GM23248 (cell line): Measurements from ENCODE around the gene GSTT2. TPM values are rescaled to one million over a fixed set of nuclear protein-coding genes. Genes with fewer than 3 reads are reported as not detected.

Source experiments
- DNase-seq: peaks from one replicate; pipeline ENCODE4 v3.0.0-alpha.2; 2015
- H2AFZ ChIP-seq: fragments of 200-600 bp; sonication (generic); 2 replicates; pipeline ENCODE4 v1.6.1; 2016; ENCODE audit warnings: antibody characterized with exemption
- H3F3A ChIP-seq: fragments of 200-600 bp; sonication (generic); 2 replicates; pipeline ENCODE4 v1.6.1; 2016; ENCODE audit warnings: mild to moderate bottlenecking, antibody characterized with exemption, mixed run types; ENCODE audit not compliant: insufficient read depth
- H3K27ac ChIP-seq: fragments of 200-600 bp; sonication (generic); 2 replicates; pipeline ENCODE4 v1.5.1; 2016; ENCODE audit warnings: mild to moderate bottlenecking
- H3K27me3 ChIP-seq: fragments of 200-600 bp; sonication (generic); replicated peaks from 2 replicates; pipeline ENCODE4 v1.6.1; 2016; ENCODE audit warnings: mild to moderate bottlenecking; ENCODE audit not compliant: insufficient read depth
- H3K36me3 ChIP-seq: fragments of 200-600 bp; sonication (generic); 2 replicates; pipeline ENCODE4 v1.6.1; 2016; ENCODE audit warnings: low read depth, mild to moderate bottlenecking
- H3K4me1 ChIP-seq: fragments of 200-600 bp; sonication (generic); 2 replicates; pipeline ENCODE4 v1.6.1; 2016; ENCODE audit warnings: mild to moderate bottlenecking; ENCODE audit not compliant: insufficient read depth
- H3K4me2 ChIP-seq: fragments of 200-600 bp; sonication (generic); one replicate; pipeline ENCODE4 v1.6.1; 2016; ENCODE audit warnings: mild to moderate bottlenecking; ENCODE audit not compliant: unreplicated experiment
- H3K4me3 ChIP-seq: fragments of 200-600 bp; sonication (generic); 2 replicates; pipeline ENCODE4 v1.5.1; 2016; ENCODE audit warnings: mild to moderate bottlenecking
- H3K79me2 ChIP-seq: fragments of 200-600 bp; sonication (generic); 2 replicates; pipeline ENCODE4 v1.6.1; 2016; ENCODE audit warnings: mild to moderate bottlenecking; ENCODE audit not compliant: insufficient read depth
- H3K9ac ChIP-seq: fragments of 200-600 bp; sonication (generic); 2 replicates; pipeline ENCODE4 v1.6.1; 2016; ENCODE audit warnings: mild to moderate bottlenecking
- H3K9me2 ChIP-seq: fragments of 200-600 bp; sonication (generic); 2 replicates; pipeline ENCODE4 v1.6.1; 2016; ENCODE audit warnings: mixed run types, mild to moderate bottlenecking, moderate library complexity; ENCODE audit not compliant: insufficient read depth
- H3K9me3 ChIP-seq: fragments of 200-600 bp; sonication (generic); one replicate; pipeline ENCODE4 v1.6.1; 2017; ENCODE audit warnings: low read depth
- H4K20me1 ChIP-seq: fragments of 200-600 bp; sonication (generic); 2 replicates; pipeline ENCODE4 v1.6.0; 2016; ENCODE audit not compliant: insufficient read depth
- EZH2 ChIP-seq: fragments of 200-600 bp; sonication (generic); IDR thresholded peaks from 2 replicates; pipeline ENCODE4 v1.6.1; 2018; ENCODE audit warnings: antibody characterized with exemption, mild to moderate bottlenecking; ENCODE audit not compliant: insufficient read depth, poor library complexity, severe bottlenecking
- EZH2phosphoT487 ChIP-seq: fragments of 200-600 bp; sonication (generic); IDR thresholded peaks from 2 replicates; pipeline ENCODE4 v1.6.1; 2018; ENCODE audit warnings: antibody characterized with exemption, moderate library complexity, mild to moderate bottlenecking, low read depth; ENCODE audit not compliant: insufficient read depth
- WGBS, 2 experiments: methylation state at CpG; one replicate each; pipeline ENCODE4 v1.1.6; 2015 to 2017; ENCODE audit warnings: low lambda C conversion rate in 2 of 2, low coverage in 1 of 2; ENCODE audit errors: missing lambda C conversion rate in 2 of 2; 5-methylcytosine and 5-hydroxymethylcytosine counted together
- in situ Hi-C: fragments of 300-500 bp; cut with MboI; formaldehyde crosslinking; loops from 2 replicates; pipeline ENCODE4 v1.15.0; 2020
- polyA plus RNA-seq: library from polyadenylated mRNA; unstranded; fragments of >200 nt; fragmentation: Nextera tagmentation; extraction: Ambion mirVana; gene quantifications from 2 replicates; pipeline ENCODE4 v1.2.1, GENCODE V29; 2016
- total RNA-seq: library from RNA; depleted of rRNA; stranded (reverse); fragments of >200 nt; shearing (Covaris generic); gene quantifications from 2 replicates; pipeline ENCODE4 v1.2.3, GENCODE V29; 2014

GSTT2 gene
- total and polyA plus RNA-seq, 2 experiments from 2014 or later, result 0.65 to 1.2 TPM

DNA sequence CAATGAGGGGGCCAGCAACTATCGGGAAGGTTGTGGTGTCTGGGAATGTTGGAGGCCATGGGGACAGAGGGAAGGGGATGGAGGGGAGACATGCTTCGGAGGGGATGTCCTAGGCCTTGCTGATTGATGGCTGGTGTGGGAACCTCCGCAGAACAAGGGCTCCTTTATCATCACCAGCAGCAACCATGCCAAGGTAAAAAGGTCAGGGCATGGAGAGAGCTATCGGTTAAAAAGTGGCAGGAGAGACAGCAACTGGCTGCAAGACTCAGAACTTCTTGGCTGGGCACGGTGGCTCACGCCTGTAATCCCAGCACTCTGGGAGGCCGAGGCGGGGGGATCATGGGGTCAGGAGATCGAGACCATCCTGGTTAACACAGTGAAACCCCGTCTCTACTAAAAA, 22.3 kb downstream of the GSTT2 start:
- no peaks in the 10 kb centered on the region for H3K79me2 ChIP-seq
- H3K4me1 ChIP-seq, result no peaks in the 10 kb centered on the region
- no peaks in the 10 kb centered on the region for H3K27me3 ChIP-seq
- H3K27ac ChIP-seq, result no peak overlapping the region
- H3K9me3 ChIP-seq, result no peaks in the 10 kb centered on the region
- no peaks in the 10 kb centered on the region for H4K20me1 ChIP-seq
- in situ Hi-C loops, result no loop called here
- WGBS, 2 experiments, result 83 to 84% methylated on average over 8 to 10 of the region's 10 CpGs
- no peak overlapping the region for H3K9ac ChIP-seq
- no peaks in the 10 kb centered on the region for H3K36me3 ChIP-seq
- no peak overlapping the region for H2AFZ ChIP-seq
- no peak overlapping the region for H3K4me3 ChIP-seq
- no peaks in the 10 kb centered on the region for H3K9me2 ChIP-seq
- H3K4me2 ChIP-seq, result no peak overlapping the region
- TF ChIP-seq EZH2 (no peak), EZH2phosphoT487 (no peak)
- H3F3A ChIP-seq, result no peaks in the 10 kb centered on the region
- DNase-seq, result no peak

DNA sequence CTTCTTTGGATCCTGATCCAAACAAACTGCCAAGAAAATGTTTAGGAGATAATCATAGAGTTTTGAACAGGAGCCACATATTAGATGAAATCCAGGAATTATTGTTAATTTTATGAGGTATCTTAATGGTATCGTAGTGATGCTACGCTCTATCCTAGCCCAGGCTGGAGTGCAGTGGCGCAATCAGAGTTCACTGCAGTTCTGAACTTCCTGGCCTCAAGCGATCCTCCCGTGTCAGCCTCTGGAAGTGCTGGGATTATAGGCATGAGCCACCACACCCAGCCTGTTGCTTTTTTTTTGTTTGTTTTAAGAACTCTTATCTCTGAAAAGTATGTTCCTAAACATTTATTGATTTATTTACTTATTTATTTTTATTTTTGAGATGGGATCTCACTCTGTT, 22.9 kb downstream of the GSTT2 start:
- no peak for DNase-seq
- no peak overlapping the region for H2AFZ ChIP-seq
- no peaks in the 10 kb centered on the region for H3F3A ChIP-seq
- in situ Hi-C loops, result no loop called here
- no peaks in the 10 kb centered on the region for H3K9me3 ChIP-seq
- no peaks in the 10 kb centered on the region for H3K9me2 ChIP-seq
- WGBS, 2 experiments, result 55 to 60% methylated on average over 5 of the region's 5 CpGs
- no peak overlapping the region for H3K9ac ChIP-seq
- no peaks in the 10 kb centered on the region for H3K4me1 ChIP-seq
- H3K4me3 ChIP-seq, result no peak overlapping the region
- H3K27ac ChIP-seq, result no peak overlapping the region
- no peaks in the 10 kb centered on the region for H3K79me2 ChIP-seq
- H3K4me2 ChIP-seq, result no peak overlapping the region
- H3K36me3 ChIP-seq, result no peaks in the 10 kb centered on the region
- H3K27me3 ChIP-seq, result no peaks in the 10 kb centered on the region
- TF ChIP-seq EZH2phosphoT487 (no peak), EZH2 (no peak)
- no peaks in the 10 kb centered on the region for H4K20me1 ChIP-seq

DNA sequence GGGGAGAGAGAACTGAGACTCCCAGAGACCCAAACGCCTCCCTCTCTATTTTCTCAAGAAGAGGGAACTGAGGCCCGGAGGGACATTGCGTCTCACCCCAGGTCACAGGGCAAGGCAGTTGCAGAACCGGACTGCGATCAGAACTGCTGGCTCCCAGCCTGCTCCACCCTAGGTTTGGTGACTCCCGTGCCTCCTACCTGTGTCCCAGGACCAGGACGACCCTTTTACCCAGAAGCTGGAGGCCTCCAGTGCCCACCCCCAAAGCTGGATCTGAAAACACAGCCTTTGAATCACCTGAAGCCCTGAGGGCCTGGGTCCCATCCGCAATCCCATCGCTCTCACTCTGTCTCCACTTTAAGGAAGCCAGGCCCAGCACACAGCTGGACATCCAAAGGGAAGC, 24.0 kb downstream of the GSTT2 start:
- no peak overlapping the region for H3K9ac ChIP-seq
- TF ChIP-seq EZH2 (no peak), EZH2phosphoT487 (no peak)
- H3K4me1 ChIP-seq, result no peaks in the 10 kb centered on the region
- in situ Hi-C loops, result no loop called here
- DNase-seq, result no peak
- H3K4me2 ChIP-seq, result no peak overlapping the region
- H3K4me3 ChIP-seq, result no peak overlapping the region
- H4K20me1 ChIP-seq, result no peaks in the 10 kb centered on the region
- no peak overlapping the region for H3K27ac ChIP-seq
- no peaks in the 10 kb centered on the region for H3K27me3 ChIP-seq
- no peaks in the 10 kb centered on the region for H3K9me2 ChIP-seq
- no peaks in the 10 kb centered on the region for H3K36me3 ChIP-seq
- H3K9me3 ChIP-seq, result no peaks in the 10 kb centered on the region
- no peak overlapping the region for H2AFZ ChIP-seq
- no peaks in the 10 kb centered on the region for H3F3A ChIP-seq
- WGBS, 2 experiments, result 77 to 80% methylated on average over 9 of the region's 9 CpGs
- H3K79me2 ChIP-seq, result no peaks in the 10 kb centered on the region

DNA sequence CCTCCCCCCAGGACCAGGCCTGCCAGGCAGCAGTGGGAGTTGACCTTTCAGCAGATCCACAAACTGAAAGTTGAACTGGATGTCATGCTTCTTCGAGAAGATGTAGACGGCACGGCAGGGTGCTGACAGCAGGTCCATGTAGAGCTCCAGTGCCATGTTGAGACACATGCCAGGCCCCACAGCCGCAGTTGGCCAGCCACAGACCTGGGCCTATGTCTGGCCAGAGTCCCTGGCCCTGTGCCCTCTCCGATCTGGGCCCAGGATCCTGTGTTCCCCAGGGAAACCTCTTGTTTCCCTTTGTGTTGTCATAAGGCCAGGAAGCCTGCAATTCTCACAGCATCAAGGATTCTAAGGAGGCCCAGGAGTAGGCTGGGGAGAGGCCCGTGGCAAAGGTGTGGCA, 25.3 kb downstream of the GSTT2 start, which contains the start of gene GSTT4:
GSTT4 (minus strand) TSS at position 253 of the 400 bp plus-strand sequence; CDS start at position 156, 97 bp downstream.
- Histone ChIP-seq H3K4me1 (no peaks in the 10 kb centered on the region), H3K9ac (no peak within 1 kb of the TSS), H2AFZ (no peak within 1 kb of the TSS), H3K9me2 (no peaks in the 10 kb centered on the region), H3K4me2 (no peak within 1 kb of the TSS), H3K27me3 (no peaks in the 10 kb centered on the region), H3K36me3 (no peaks in the 10 kb centered on the region), H3K9me3 (no peaks in the 10 kb centered on the region), H3K4me3 (no peak within 1 kb of the TSS), H4K20me1 (no peaks in the 10 kb centered on the region), H3K27ac (no peak within 1 kb of the TSS), H3K79me2 (no peaks in the 10 kb centered on the region), H3F3A (no peaks in the 10 kb centered on the region)
- in situ Hi-C loops, result no loop called here
- DNase-seq, result no peak
- 65 to 69% methylated on average over 6 of the region's 6 CpGs for WGBS, 2 experiments
- no peak for TF ChIP-seq EZH2
- TF ChIP-seq EZH2phosphoT487, result no peak

DNA sequence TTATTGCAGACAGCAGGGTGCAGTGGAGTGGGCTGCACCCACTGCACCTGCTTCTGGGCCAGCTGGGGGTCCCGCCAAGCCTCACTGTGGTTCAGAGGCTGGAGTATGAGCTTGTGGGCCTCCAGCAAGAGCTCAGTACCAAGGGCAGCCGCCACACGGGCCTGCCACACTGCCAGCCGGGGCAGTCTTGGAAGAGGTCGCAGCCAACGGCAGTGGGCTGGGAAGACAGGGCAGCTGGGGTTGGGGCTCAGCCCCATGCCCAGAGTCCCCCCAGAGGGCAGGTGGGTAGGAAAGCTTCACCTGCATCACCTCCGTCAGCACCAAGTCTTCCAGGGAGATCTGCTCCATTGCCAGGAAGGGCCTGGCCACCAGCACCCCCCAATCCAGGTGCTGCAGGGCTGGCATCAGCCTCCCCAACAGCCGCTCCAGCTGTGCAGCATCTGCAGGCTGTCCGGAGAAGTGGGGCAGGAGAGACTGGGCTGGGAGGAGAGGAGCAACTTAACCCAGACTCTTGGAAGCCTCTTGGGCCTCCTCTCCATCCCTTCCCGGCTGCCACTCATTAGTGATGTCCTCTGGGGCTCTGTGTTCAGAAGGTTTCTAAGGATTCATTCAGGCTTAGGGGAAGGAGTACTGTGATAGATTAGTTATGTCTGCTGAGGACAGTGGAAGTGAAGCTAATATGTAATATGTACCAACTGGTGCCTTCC, 26.4 kb downstream of the GSTT2 start:
- Histone ChIP-seq H3F3A (no peaks in the 10 kb centered on the region), H3K9ac (no peak overlapping the region), H3K4me3 (no peak overlapping the region)

More for the DNA sequence above, 26.4 kb downstream of the GSTT2 start:
- no peak overlapping the region for H3K4me2 ChIP-seq
- no peak for DNase-seq
- no peak overlapping the region for H2AFZ ChIP-seq
- H4K20me1 ChIP-seq, result no peaks in the 10 kb centered on the region
- H3K79me2 ChIP-seq, result peaks cover under 1% of the 10 kb centered on the region; the same call in 1 of the 2 replicates
- no peaks in the 10 kb centered on the region for H3K36me3 ChIP-seq
- TF ChIP-seq EZH2phosphoT487 (no peak), EZH2 (no peak)
- no peaks in the 10 kb centered on the region for H3K4me1 ChIP-seq
- no peak overlapping the region for H3K27ac ChIP-seq
- in situ Hi-C loops, result no loop called here
- WGBS, 2 experiments, result 67% methylated on average over 10 of the region's 10 CpGs
- no peaks in the 10 kb centered on the region for H3K27me3 ChIP-seq
- H3K9me2 ChIP-seq, result no peaks in the 10 kb centered on the region
- H3K9me3 ChIP-seq, result no peaks in the 10 kb centered on the region
